CD14-positive monocyte (primary cell): ENCODE results near the gene OR7C1. TPM values are rescaled to one million over a fixed set of nuclear protein-coding genes. Genes with fewer than 3 reads are reported as not detected.
A peak's percentile ranks its signal among the peaks of the same experiment; 100 is the strongest.

Experiments used
- DNase-seq, 3 donors: peaks; one replicate each; pipeline ENCODE4 v3.0.0-alpha.2; 2011 to 2022
- H2AFZ ChIP-seq: 2 replicates; pipeline ENCODE4 v1.6.0; 2012; ENCODE audit warnings: mild to moderate bottlenecking, low read depth, low read length, inconsistent platforms; ENCODE audit not compliant: insufficient read depth, poor library complexity, severe bottlenecking
- H3K27ac ChIP-seq, 2 donors: 1 replicate in 1 of 2; 2 replicates in 1 of 2; pipeline ENCODE4 v1.5.1; 2012 to 2013; ENCODE audit warnings: low read length in 2 of 2, control low read depth in 1 of 2, inconsistent platforms in 1 of 2, low read depth in 1 of 2, mild to moderate bottlenecking in 1 of 2
- H3K27me3 ChIP-seq, 2 donors: one replicate each; pipeline versions ENCODE4 v1.6.0 to v1.6.1; 2011 to 2013; ENCODE audit warnings: low read length in 2 of 2; ENCODE audit not compliant: control insufficient read depth in 2 of 2, insufficient read depth in 2 of 2
- H3K36me3 ChIP-seq, 2 donors: replicated peaks in 1 of 2; 1 replicate in 1 of 2; 2 replicates in 1 of 2; pipeline versions ENCODE4 v1.5.1 to v1.6.1; 2012 to 2013; ENCODE audit warnings: low read length in 2 of 2, control low read depth in 1 of 2, inconsistent platforms in 1 of 2, mild to moderate bottlenecking in 1 of 2; ENCODE audit not compliant: insufficient read depth in 2 of 2, control insufficient read depth in 1 of 2
- H3K4me1 ChIP-seq, 2 donors: 1 replicate in 1 of 2; 2 replicates in 1 of 2; pipeline versions ENCODE4 v1.5.1 to v1.6.1; 2012 to 2013; ENCODE audit warnings: low read length in 2 of 2, control low read depth in 1 of 2, inconsistent platforms in 1 of 2, mild to moderate bottlenecking in 1 of 2, moderate library complexity in 1 of 2; ENCODE audit not compliant: insufficient read depth in 2 of 2, control insufficient read depth in 1 of 2
- H3K4me2 ChIP-seq: replicated peaks from 2 replicates; pipeline ENCODE3; 2012; ENCODE audit warnings: low read length, moderate library complexity, mild to moderate bottlenecking; ENCODE audit not compliant: poor library complexity, severe bottlenecking; ENCODE audit errors: extremely low read depth
- H3K4me3 ChIP-seq, 3 experiments: fragments of 200-600 bp in 1 of 3; sonication (generic) in 1 of 3; replicated peaks in 1 of 3; 1 replicate in 2 of 3; 2 replicates in 1 of 3; pipeline ENCODE4 v1.5.1; 2011 to 2013; ENCODE audit warnings: low read length in 3 of 3, mild to moderate bottlenecking in 3 of 3, control low read depth in 2 of 3, low read depth in 2 of 3, inconsistent platforms in 1 of 3, moderate library complexity in 1 of 3
- H3K79me2 ChIP-seq: 2 replicates; pipeline ENCODE4 v1.6.0; 2012; ENCODE audit warnings: mild to moderate bottlenecking, control low read depth, inconsistent platforms, low read length, moderate library complexity; ENCODE audit not compliant: insufficient read depth
- H3K9ac ChIP-seq: 2 replicates; pipeline ENCODE4 v1.6.0; 2017; ENCODE audit warnings: low read length, mild to moderate bottlenecking; ENCODE audit not compliant: insufficient read depth, poor library complexity, severe bottlenecking
- H3K9me3 ChIP-seq, 2 donors: replicated peaks in 1 of 2; 1 replicate in 1 of 2; 2 replicates in 1 of 2; pipeline versions ENCODE4 v1.5.1 to v1.6.1; 2012 to 2013; ENCODE audit warnings: low read length in 2 of 2, control low read depth in 1 of 2; ENCODE audit not compliant: control insufficient read depth in 1 of 2, insufficient read depth in 1 of 2
- H4K20me1 ChIP-seq: 2 replicates; pipeline ENCODE4 v1.6.0; 2012; ENCODE audit warnings: mild to moderate bottlenecking, low read length, control low read depth, moderate library complexity; ENCODE audit not compliant: insufficient read depth
- H3K27ac Mint-ChIP-seq, 7 donors: one replicate each; pipeline ENCODE4 v1.8.0; 2020; ENCODE audit warnings: mild to moderate bottlenecking in 7 of 7, mixed read lengths in 7 of 7, moderate library complexity in 6 of 7, inconsistent platforms in 2 of 7
- H3K27me3 Mint-ChIP-seq, 3 donors: one replicate each; pipeline ENCODE4 v1.8.0; 2021 to 2022; ENCODE audit warnings: low read depth in 3 of 3, mild to moderate bottlenecking in 3 of 3, mixed read lengths in 3 of 3, moderate library complexity in 3 of 3, inconsistent platforms in 1 of 3
- H3K36me3 Mint-ChIP-seq, 2 donors: one replicate each; pipeline ENCODE4 v1.8.0; 2020; ENCODE audit warnings: mixed read lengths in 2 of 2, inconsistent platforms in 1 of 2, mild to moderate bottlenecking in 1 of 2
- H3K4me1 Mint-ChIP-seq: one replicate; pipeline ENCODE4 v1.8.0; 2020; ENCODE audit warnings: mild to moderate bottlenecking, mixed read lengths
- H3K4me3 Mint-ChIP-seq, 2 donors: one replicate each; pipeline ENCODE4 v1.8.0; 2020; ENCODE audit warnings: mild to moderate bottlenecking in 2 of 2, mixed read lengths in 2 of 2, moderate library complexity in 1 of 2
- H3K9me3 Mint-ChIP-seq, 7 donors: one replicate each; pipeline ENCODE4 v1.8.0; 2020 to 2022; ENCODE audit warnings: mixed read lengths in 7 of 7, mild to moderate bottlenecking in 6 of 7, moderate library complexity in 6 of 7, inconsistent platforms in 2 of 7
- WGBS: methylation state at CpG from one replicate; pipeline ENCODE4 v1.1.5; 2013; ENCODE audit warnings: missing lambda C conversion rate; ENCODE audit not compliant: insufficient coverage; 5-methylcytosine and 5-hydroxymethylcytosine counted together
- intact Hi-C, 2 donors: fragments of 100-400 bp; cut with micrococcal nuclease; formaldehyde crosslinking; loops; one replicate each; pipeline versions ENCODE4 v1.15.0 to v1.15.1; 2023
- polyA plus RNA-seq, 3 donors: library from polyadenylated mRNA; depleted of rRNA in 1 of 3; unstranded in 2 of 3; stranded (reverse) in 1 of 3; fragments of 300-500 nt in 2 of 3; fragments of >200 nt in 1 of 3; fragmentation: Illumina TruSeq in 2 of 3; gene quantifications; 1 replicate in 2 of 3; 2 replicates in 1 of 3; pipeline ENCODE4 v1.2.3, GENCODE V29; 2012 to 2021
- TF ChIP-seq, protein P1 (sequence below): fragments of 200-600 bp; IDR thresholded peaks from one replicate; pipeline ENCODE4 v1.8.0; 2022; ENCODE audit warnings: antibody characterized with exemption, mild to moderate bottlenecking

Gene OR7C1
- polyA plus RNA-seq, 3 donors: 0.02 to 0.15 TPM; not detected in 1

DNA sequence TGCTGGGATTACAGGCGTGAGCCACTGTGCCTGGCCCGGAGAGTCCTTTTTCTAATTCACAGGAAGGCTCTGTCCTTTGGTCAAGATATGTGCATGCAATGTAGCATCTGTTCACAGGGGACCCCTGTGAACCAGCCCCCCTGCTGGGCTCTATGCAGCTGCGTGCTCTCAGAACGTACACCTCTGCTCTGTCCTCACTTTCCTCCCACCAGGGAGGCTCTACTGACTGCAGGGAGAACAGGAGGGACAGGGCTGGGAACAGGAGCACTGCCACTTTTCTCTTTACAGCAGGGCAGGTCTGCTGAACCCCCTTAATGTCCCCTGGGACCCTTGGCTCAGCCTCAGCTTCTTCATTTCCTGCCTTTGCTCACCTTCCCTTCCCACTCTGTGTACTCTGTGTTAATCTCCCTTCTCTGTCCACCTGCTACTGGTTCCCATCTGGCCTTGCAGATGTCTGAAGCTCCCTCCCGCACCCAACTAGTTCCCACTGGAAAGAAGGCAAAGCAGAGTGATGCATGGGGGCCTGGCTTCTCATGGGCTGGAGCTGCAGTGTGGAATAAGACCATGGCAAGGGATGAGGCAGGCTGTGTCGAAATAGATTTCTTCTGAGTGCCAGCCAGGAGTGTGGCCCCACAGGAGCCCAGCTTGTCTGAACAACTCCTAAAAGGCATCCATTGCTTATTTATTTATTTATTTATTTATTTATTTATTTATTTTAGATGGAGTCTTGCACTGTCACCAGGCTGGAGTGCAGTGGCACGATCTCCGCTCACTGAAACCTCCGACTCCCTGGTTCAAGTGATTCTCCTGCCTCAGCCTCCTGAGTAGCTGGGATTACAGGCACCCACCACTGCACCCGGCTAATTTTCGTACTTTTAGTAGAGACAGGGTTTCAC is 63.8 kb downstream of the OR7C1 start:
- H3K27ac ChIP-seq: no peak overlapping the region
- H3K9ac ChIP-seq: no peak overlapping the region
- no peak overlapping the region for H3K4me2 ChIP-seq
- H3K27ac Mint-ChIP-seq: peak overlapping the region in 1 of 7 donors; percentile 2
- no peak overlapping the region for H2AFZ ChIP-seq
- peaks cover 0 to 4% (median 4%) of the 10 kb centered on the region in 3 donors for H3K27me3 Mint-ChIP-seq
- WGBS: 93% methylated on average over 8 of the region's 11 CpGs
- peaks cover 100% of the 10 kb centered on the region for H4K20me1 ChIP-seq
- peaks cover 72 to 86% of the 10 kb centered on the region in 2 donors for H3K36me3 Mint-ChIP-seq
- no peak overlapping the region for H3K4me3 ChIP-seq
- H3K27me3 ChIP-seq: no peaks in the 10 kb centered on the region
- intact Hi-C loops: loop anchor here in 1 of 2 donors (10.0 kb wide), 1 partner anchor 196 kb away; the partner anchor contains the start of gene NDUFB7
- TF ChIP-seq, protein P1, sequence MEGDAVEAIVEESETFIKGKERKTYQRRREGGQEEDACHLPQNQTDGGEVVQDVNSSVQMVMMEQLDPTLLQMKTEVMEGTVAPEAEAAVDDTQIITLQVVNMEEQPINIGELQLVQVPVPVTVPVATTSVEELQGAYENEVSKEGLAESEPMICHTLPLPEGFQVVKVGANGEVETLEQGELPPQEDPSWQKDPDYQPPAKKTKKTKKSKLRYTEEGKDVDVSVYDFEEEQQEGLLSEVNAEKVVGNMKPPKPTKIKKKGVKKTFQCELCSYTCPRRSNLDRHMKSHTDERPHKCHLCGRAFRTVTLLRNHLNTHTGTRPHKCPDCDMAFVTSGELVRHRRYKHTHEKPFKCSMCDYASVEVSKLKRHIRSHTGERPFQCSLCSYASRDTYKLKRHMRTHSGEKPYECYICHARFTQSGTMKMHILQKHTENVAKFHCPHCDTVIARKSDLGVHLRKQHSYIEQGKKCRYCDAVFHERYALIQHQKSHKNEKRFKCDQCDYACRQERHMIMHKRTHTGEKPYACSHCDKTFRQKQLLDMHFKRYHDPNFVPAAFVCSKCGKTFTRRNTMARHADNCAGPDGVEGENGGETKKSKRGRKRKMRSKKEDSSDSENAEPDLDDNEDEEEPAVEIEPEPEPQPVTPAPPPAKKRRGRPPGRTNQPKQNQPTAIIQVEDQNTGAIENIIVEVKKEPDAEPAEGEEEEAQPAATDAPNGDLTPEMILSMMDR: no peak
- no peaks in the 10 kb centered on the region for H3K9me3 ChIP-seq
- peaks cover 74 to 82% of the 10 kb centered on the region in 2 donors for H3K36me3 ChIP-seq
- H3K4me3 Mint-ChIP-seq: no peak overlapping the region
- H3K4me1 Mint-ChIP-seq: peaks cover 37% of the 10 kb centered on the region
- peaks cover 23% of the 10 kb centered on the region for H3K79me2 ChIP-seq
- H3K4me1 ChIP-seq: peaks cover 9 to 17% of the 10 kb centered on the region in 2 donors
- H3K9me3 Mint-ChIP-seq: no peaks in the 10 kb centered on the region
- DNase-seq: no peak

DNA sequence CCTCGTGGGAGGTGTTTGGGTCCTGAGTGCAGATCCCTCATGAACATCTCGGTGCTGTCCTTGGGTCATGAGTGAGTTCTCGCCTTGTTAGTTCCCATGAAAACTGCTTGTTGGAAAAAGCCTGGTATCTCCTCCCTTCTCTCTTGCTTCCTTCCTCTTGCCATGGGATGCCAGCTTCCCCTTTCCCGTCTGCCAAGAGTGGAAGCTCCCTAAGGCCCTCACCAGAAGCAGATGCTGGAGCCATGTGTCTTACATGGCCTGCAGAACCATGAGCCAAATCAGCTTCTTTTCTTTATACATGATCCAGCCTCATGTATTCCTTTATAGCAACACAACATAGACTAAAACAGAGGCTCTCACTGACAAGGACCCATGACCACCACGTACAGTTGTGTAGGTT is 64.8 kb downstream of the OR7C1 start:
- TF ChIP-seq, protein P1: no peak
- Mint-ChIP-seq H3K27me3 (peaks cover 0 to 4% (median 4%) of the 10 kb centered on the region in 3 donors), H3K4me3 (peak overlapping the region in 1 of 2 donors; percentile 31), H3K36me3 (peaks cover 83 to 94% of the 10 kb centered on the region in 2 donors), H3K9me3 (peaks cover 0 to 2% (median 0%) of the 10 kb centered on the region in 7 donors), H3K27ac (no peak overlapping the region), H3K4me1 (peaks cover 28% of the 10 kb centered on the region)
- Histone ChIP-seq H3K4me2 (no peak overlapping the region), H3K36me3 (peaks cover 81 to 93% of the 10 kb centered on the region in 2 donors), H3K79me2 (peaks cover 12% of the 10 kb centered on the region), H3K27ac (no peak overlapping the region), H3K27me3 (no peaks in the 10 kb centered on the region), H3K9me3 (no peaks in the 10 kb centered on the region), H3K4me1 (peaks cover 2 to 12% of the 10 kb centered on the region in 2 donors), H3K9ac (no peak overlapping the region), H3K4me3 (no peak overlapping the region), H2AFZ (no peak overlapping the region), H4K20me1 (peaks cover 100% of the 10 kb centered on the region)
- DNase-seq: no peak
- 50% methylated on average over 2 of the region's 5 CpGs for WGBS
- intact Hi-C loops: loop anchor here in 1 of 2 donors (10.0 kb wide), 1 partner anchor 195 kb away; the partner anchor contains the start of gene NDUFB7
